Germinal center (tissue), 1 donor: ENCODE results near the gene SCRT2.
A peak's percentile ranks its signal among the peaks of the same experiment; 100 is the strongest.
"Not testable (repeated sequence)": the region's sequence is repeated elsewhere in the genome, so short reads cannot be mapped to it uniquely, and the experiment has no call there.

Source experiments
- DNase-seq: peaks from one replicate; pipeline ENCODE4 v3.0.0; 2012; ENCODE audit warnings: mixed read lengths, low spot score

SCRT2 gene

GRCh38 chr20:675453-676314 is at the start of gene SCRT2:
Gene SCRT2 (minus strand): TSS chr20:675802. CDS start chr20:675601, 201 bp downstream.
- DNase-seq: peak; percentile 72

GRCh38 chr20:724797-725196 is 49.2 kb upstream of the SCRT2 start:
- DNase-seq: not testable (repeated sequence)

- no peak for DNase-seq
Measured at GRCh38 chr20:723756-724155, 48.2 kb upstream of the SCRT2 start.

GRCh38 chr20:722822-723644 is 47.4 kb upstream of the SCRT2 start:
- DNase-seq: no peak

- no peak for DNase-seq
Measured at GRCh38 chr20:721876-722275, 46.3 kb upstream of the SCRT2 start.

GRCh38 chr20:719816-720215 is 44.2 kb upstream of the SCRT2 start:
- no peak for DNase-seq

GRCh38 chr20:719068-719467 is 43.5 kb upstream of the SCRT2 start:
- no peak for DNase-seq

GRCh38 chr20:717832-718231 is 42.2 kb upstream of the SCRT2 start:
- no peak for DNase-seq

- DNase-seq: no peak
Measured at GRCh38 chr20:717271-717670, 41.7 kb upstream of the SCRT2 start.

GRCh38 chr20:714453-714852 is 38.9 kb upstream of the SCRT2 start:
- no peak for DNase-seq

- no peak for DNase-seq
Measured at GRCh38 chr20:711576-711975, 36.0 kb upstream of the SCRT2 start.

GRCh38 chr20:710780-711450 is 35.3 kb upstream of the SCRT2 start:
- no peak for DNase-seq

- DNase-seq: no peak
Measured at GRCh38 chr20:709991-710779, 34.6 kb upstream of the SCRT2 start.

GRCh38 chr20:709423-709822 is 33.8 kb upstream of the SCRT2 start:
- no peak for DNase-seq

- DNase-seq: no peak
Measured at GRCh38 chr20:708956-709355, 33.4 kb upstream of the SCRT2 start.

- DNase-seq: no peak
Measured at GRCh38 chr20:707451-708110, 32.0 kb upstream of the SCRT2 start.

GRCh38 chr20:706366-706885 is 30.8 kb upstream of the SCRT2 start:
- no peak for DNase-seq

- no peak for DNase-seq
Measured at GRCh38 chr20:704726-705125, 29.1 kb upstream of the SCRT2 start.

- DNase-seq: no peak
Measured at GRCh38 chr20:703426-703825, 27.8 kb upstream of the SCRT2 start.

- no peak for DNase-seq
Measured at GRCh38 chr20:703006-703405, 27.4 kb upstream of the SCRT2 start.
